Posterior vena cava (tissue), 2 donors: ENCODE results near the gene SRY. TPM values are rescaled to one million over a fixed set of nuclear protein-coding genes. Genes with fewer than 3 reads are reported as not detected.
"Not testable (repeated sequence)": the region's sequence is repeated elsewhere in the genome, so short reads cannot be mapped to it uniquely, and the experiment has no call there.

Experiments used
- DNase-seq: peaks from one replicate; pipeline ENCODE4 v3.0.0-alpha.2; 2020; ENCODE audit warnings: low spot score
- intact Hi-C, 2 donors: fragments of 100-400 bp; cut with DNase I; formaldehyde crosslinking; loops; one replicate each; pipeline versions ENCODE4 v1.14.1 to v1.14.2; 2022 to 2023
- long read RNA-seq, 2 donors: library from polyadenylated mRNA; unstranded; transcript quantifications; one replicate each; pipeline ENCODE4 v2.0.0, GENCODE V29; 2020 to 2021
- total RNA-seq, 2 donors: library from RNA; stranded (reverse); fragmentation: NEBNext Ultra II Directional; extraction: Animal tissue kit (Norgen Biotek cat#: 25700); gene quantifications; one replicate each; pipeline ENCODE4 v1.2.1, GENCODE V29; 2021
- donor health status: DM: yes; HTN: yes; CAD: no.
- donor health status: DM: yes; HTN: yes; CAD: no.

The SRY gene
- not detected for total RNA-seq
- long read RNA-seq, donor 1 = 0 reads
- long read RNA-seq, donor 2 = 0 reads

GRCh38 chrY:2787600-2787999 is at the start of gene SRY:
Gene SRY, minus strand, starts transcription at chrY:2787682. Its CDS starts 79 bp downstream, at chrY:2787603.
- no peak for DNase-seq
- intact Hi-C loops = no loop called here

DNA sequence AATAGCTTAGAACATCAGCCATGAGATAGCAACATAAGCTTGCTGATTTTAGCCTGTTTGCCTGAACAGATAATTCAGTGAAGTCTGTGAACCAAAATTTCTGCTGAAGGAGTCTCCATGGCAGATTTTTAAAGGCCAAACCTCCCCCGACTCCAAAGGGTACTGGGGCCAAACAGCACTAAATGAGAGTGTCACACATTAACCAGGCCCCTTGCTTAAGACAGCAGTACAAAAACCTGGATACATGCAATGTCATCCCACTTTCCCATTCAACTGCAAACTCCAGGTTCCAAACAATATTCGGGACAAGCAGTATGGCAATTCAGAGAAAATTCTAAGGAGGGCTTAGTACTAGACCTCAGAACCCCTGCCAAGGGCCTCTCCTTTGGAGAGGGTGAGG is 49.6 kb upstream of the SRY start:
- intact Hi-C loops = no loop called here
- no peak for DNase-seq

DNA sequence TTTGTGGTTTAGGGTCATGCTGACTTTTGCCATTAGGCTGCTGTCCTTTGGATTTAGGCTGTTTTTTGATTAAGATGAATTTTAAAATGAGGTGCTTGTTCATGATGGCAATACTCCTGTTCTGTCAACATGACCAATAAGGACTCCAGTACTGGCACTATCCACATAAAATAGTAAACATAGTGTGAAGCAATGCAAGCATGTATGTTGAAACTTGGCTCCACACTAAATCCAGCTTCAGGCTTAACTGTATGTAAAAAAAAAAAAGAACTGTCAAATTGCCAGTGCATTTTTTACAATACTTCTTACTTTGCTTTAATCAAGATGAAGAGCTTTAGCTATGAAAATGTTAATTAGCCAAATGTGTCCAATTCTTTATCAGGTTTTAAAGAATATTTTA is 47.7 kb upstream of the SRY start:
- no peak for DNase-seq
- intact Hi-C loops = no loop called here

- intact Hi-C loops = no loop called here
- no peak for DNase-seq
Observed at GRCh38 chrY:2828497-2828896, 41.0 kb upstream of the SRY start.

GRCh38 chrY:2824471-2824870 is 37.0 kb upstream of the SRY start:
- no peak for DNase-seq
- intact Hi-C loops = no loop called here

- intact Hi-C loops, DNase-seq: not testable (repeated sequence)
Observed at GRCh38 chrY:2817146-2817896, 29.8 kb upstream of the SRY start.

DNA sequence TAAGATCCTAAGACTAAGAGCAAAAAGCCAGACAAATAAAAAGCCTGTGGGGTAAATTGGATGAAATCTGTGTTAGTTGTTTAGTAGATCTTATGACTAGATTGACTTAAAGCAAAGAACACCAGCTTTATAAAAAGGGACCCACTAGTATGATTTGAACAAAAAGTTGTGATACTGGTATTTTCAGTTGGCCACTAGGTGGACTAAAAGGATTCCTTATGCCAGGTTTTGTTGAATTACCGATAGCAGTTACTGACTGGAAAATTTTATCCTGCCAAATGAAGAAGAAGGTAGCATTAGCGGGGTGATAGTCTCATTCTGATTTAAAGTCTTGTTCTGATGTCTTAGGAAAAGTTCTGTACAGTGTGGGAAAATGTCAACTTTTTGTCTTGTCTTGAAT is 12.8 kb upstream of the SRY start:
- intact Hi-C loops = no loop called here
- DNase-seq = no peak

- DNase-seq = no peak
- intact Hi-C loops = no loop called here
Observed at GRCh38 chrY:2797991-2798390, 10.5 kb upstream of the SRY start.

DNA sequence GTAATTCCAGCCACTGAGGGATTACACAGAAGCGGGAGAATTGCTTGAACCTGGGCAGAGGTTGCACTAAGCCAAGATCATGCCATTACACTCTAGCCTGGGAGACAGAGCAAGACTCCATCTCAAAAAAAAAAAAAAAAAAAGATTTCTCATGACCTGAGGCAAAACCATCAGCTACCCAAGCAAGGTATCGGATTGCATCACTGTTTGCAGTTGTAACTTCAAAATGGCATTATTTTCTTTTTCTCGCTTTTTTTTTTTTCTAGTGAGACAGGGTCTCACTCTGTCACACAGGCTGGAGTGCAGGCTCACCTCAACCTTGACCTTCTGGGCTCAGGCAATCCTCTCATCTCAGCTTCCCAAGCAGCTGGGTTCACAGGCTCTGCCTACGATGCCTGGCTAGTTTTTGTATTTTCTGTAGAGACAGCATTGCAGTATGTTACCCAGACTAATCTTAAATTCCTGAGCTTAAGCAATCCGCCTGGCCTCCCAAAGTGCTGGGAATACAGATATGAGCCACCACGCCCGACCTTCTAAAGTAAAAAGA is 9.6 kb upstream of the SRY start:
- DNase-seq = no peak
- intact Hi-C loops = no loop called here

GRCh38 chrY:2789756-2790155 is 2.3 kb upstream of the SRY start:
- intact Hi-C loops = no loop called here
- no peak for DNase-seq

- intact Hi-C loops = no loop called here
- no peak for DNase-seq
Observed at GRCh38 chrY:2786876-2787512, 488 bp downstream of the SRY start.

Other genes with a start within 250 kb of the SRY start
- gene RPS4Y1, start 53.9 kb upstream of the SRY start, total RNA-seq = not detected
- gene ZFY, start 147.7 kb upstream of the SRY start, total RNA-seq = not detected